Loucy (cell line): ENCODE measurements around the gene AIRE.

Source experiments
- CTCF ChIP-seq: fragments of 200-600 bp; sonication (generic); conservative IDR thresholded peaks from 2 replicates; pipeline ENCODE4 v1.5.1; 2014; ENCODE audit warnings: mild to moderate bottlenecking, antibody characterized with exemption, low read length
- EZH2phosphoT487 ChIP-seq: fragments of 200-600 bp; IDR thresholded peaks from 2 replicates; pipeline ENCODE4 v1.6.1; 2018; ENCODE audit warnings: antibody characterized with exemption, mild to moderate bottlenecking, moderate library complexity, borderline replicate concordance

GRCh38 chr21:44283948-44284347, 1.7 kb upstream of the AIRE start:
- TF ChIP-seq CTCF (no peak), EZH2phosphoT487 (no peak)
